ENCODE results near the gene C4A. TPM values are rescaled to one million over a fixed set of nuclear protein-coding genes. Genes with fewer than 3 reads are reported as not detected.

C4A gene
- total RNA-seq, 1 donor from 2014 or later = 6.1 TPM

GRCh38 chr6:31943742-31944141, 38.1 kb upstream of the C4A start:
- Mint-ChIP-seq H3K4me3 (ENCODE audit: unreplicated experiment) (no peak overlapping the region), H3K27me3 (ENCODE audit: unreplicated experiment) (peaks cover 15% of the 10 kb centered on the region), H3K27ac (ENCODE audit: unreplicated experiment) (no peak overlapping the region), H3K36me3 (ENCODE audit: low read depth, unreplicated experiment) (peaks cover 3% of the 10 kb centered on the region), H3K9me3 (ENCODE audit: unreplicated experiment) (no peaks in the 10 kb centered on the region), H3K4me1 (ENCODE audit: unreplicated experiment) (peaks cover 5% of the 10 kb centered on the region)
- TF ChIP-seq, protein P1, sequence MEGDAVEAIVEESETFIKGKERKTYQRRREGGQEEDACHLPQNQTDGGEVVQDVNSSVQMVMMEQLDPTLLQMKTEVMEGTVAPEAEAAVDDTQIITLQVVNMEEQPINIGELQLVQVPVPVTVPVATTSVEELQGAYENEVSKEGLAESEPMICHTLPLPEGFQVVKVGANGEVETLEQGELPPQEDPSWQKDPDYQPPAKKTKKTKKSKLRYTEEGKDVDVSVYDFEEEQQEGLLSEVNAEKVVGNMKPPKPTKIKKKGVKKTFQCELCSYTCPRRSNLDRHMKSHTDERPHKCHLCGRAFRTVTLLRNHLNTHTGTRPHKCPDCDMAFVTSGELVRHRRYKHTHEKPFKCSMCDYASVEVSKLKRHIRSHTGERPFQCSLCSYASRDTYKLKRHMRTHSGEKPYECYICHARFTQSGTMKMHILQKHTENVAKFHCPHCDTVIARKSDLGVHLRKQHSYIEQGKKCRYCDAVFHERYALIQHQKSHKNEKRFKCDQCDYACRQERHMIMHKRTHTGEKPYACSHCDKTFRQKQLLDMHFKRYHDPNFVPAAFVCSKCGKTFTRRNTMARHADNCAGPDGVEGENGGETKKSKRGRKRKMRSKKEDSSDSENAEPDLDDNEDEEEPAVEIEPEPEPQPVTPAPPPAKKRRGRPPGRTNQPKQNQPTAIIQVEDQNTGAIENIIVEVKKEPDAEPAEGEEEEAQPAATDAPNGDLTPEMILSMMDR (IDR thresholded peaks at IDR 0.05; ENCODE audit: unreplicated experiment) = no peak
- no peak for DNase-seq (ENCODE audit: low spot score)

- H3K27ac Mint-ChIP-seq (ENCODE audit: unreplicated experiment) = no peak overlapping the region
- peaks cover 18% of the 10 kb centered on the region for H3K27me3 Mint-ChIP-seq (ENCODE audit: unreplicated experiment)
- peaks cover 3% of the 10 kb centered on the region for H3K36me3 Mint-ChIP-seq (ENCODE audit: low read depth, unreplicated experiment)
- peaks cover 5% of the 10 kb centered on the region for H3K4me1 Mint-ChIP-seq (ENCODE audit: unreplicated experiment)
- no peaks in the 10 kb centered on the region for H3K9me3 Mint-ChIP-seq (ENCODE audit: unreplicated experiment)
- TF ChIP-seq, protein P1 (IDR thresholded peaks at IDR 0.05; ENCODE audit: unreplicated experiment) = no peak
- no peak for DNase-seq (ENCODE audit: low spot score)
- H3K4me3 Mint-ChIP-seq (ENCODE audit: unreplicated experiment) = no peak overlapping the region
Observed at GRCh38 chr6:31945154-31945506, 36.7 kb upstream of the C4A start.

- Mint-ChIP-seq H3K27me3 (ENCODE audit: unreplicated experiment) (peaks cover 18% of the 10 kb centered on the region), H3K36me3 (ENCODE audit: low read depth, unreplicated experiment) (peaks cover 5% of the 10 kb centered on the region), H3K27ac (ENCODE audit: unreplicated experiment) (no peak within 1 kb of the TSS), H3K4me1 (ENCODE audit: unreplicated experiment) (peaks cover 2% of the 10 kb centered on the region), H3K4me3 (ENCODE audit: unreplicated experiment) (no peak within 1 kb of the TSS), H3K9me3 (ENCODE audit: unreplicated experiment) (no peaks in the 10 kb centered on the region)
- TF ChIP-seq, protein P1 (IDR thresholded peaks at IDR 0.05; ENCODE audit: unreplicated experiment) = no peak
- DNase-seq (ENCODE audit: low spot score) = no peak
Observed at GRCh38 chr6:31945507-31946369, 36.1 kb upstream of the C4A start, which contains the start of gene CFB. Gene CFB, plus strand, starts transcription at chr6:31946095. Its CDS starts 127 bp downstream, at chr6:31946222.

- H3K4me3 Mint-ChIP-seq (ENCODE audit: unreplicated experiment) = no peak overlapping the region
Observed at GRCh38 chr6:31946370-31946885, 35.4 kb upstream of the C4A start.

More at GRCh38 chr6:31946370-31946885, 35.4 kb upstream of the C4A start:
- Mint-ChIP-seq H3K27me3 (ENCODE audit: unreplicated experiment) (peaks cover 20% of the 10 kb centered on the region), H3K27ac (ENCODE audit: unreplicated experiment) (no peak overlapping the region), H3K4me1 (ENCODE audit: unreplicated experiment) (peaks cover 2% of the 10 kb centered on the region), H3K36me3 (ENCODE audit: low read depth, unreplicated experiment) (peaks cover 9% of the 10 kb centered on the region), H3K9me3 (ENCODE audit: unreplicated experiment) (no peaks in the 10 kb centered on the region)
- no peak for DNase-seq (ENCODE audit: low spot score)
- TF ChIP-seq, protein P1 (IDR thresholded peaks at IDR 0.05; ENCODE audit: unreplicated experiment) = no peak

Measured in endothelial cell (in vitro differentiated cells).